Stimulated activated CD4-positive, alpha-beta T cell treated with anti-CD3 and anti-CD28 coated beads, Interleukin-4, amount 100 ng/mL, for 1 hour (primary cell): Measurements from ENCODE around the gene CCL4L2.
"Not testable (repeated sequence)": the region's sequence is repeated elsewhere in the genome, so short reads cannot be mapped to it uniquely, and the experiment has no call there.

Experiments
- DNase-seq: peaks from one replicate; pipeline ENCODE4 v3.0.0-alpha.2; 2020

The CCL4L2 gene

GRCh38 chr17:36210439-36211211, at the start of gene CCL4L2:
Gene CCL4L2 (plus strand): TSS chr17:36211063.
- DNase-seq = not testable (repeated sequence)

- not testable (repeated sequence) for DNase-seq
These were observed 42.0 kb upstream of the CCL4L2 start for GRCh38 chr17:36168836-36169235.

- DNase-seq = not testable (repeated sequence)
These were observed 34.3 kb upstream of the CCL4L2 start, which contains the start of gene TBC1D3B for GRCh38 chr17:36176536-36176935. Gene TBC1D3B (minus strand): TSS chr17:36176636. CDS start chr17:36175050, 1,586 bp downstream.

GRCh38 chr17:36181446-36182175, 29.3 kb upstream of the CCL4L2 start:
- not testable (repeated sequence) for DNase-seq

GRCh38 chr17:36182176-36183000, 28.5 kb upstream of the CCL4L2 start:
- no peak for DNase-seq

- no peak for DNase-seq
These were observed 27.6 kb upstream of the CCL4L2 start for GRCh38 chr17:36183001-36183971.

- no peak for DNase-seq
These were observed 26.7 kb upstream of the CCL4L2 start for GRCh38 chr17:36184023-36184765.

GRCh38 chr17:36185416-36185815, 25.4 kb upstream of the CCL4L2 start:
- DNase-seq = no peak

GRCh38 chr17:36186810-36187763, 23.8 kb upstream of the CCL4L2 start:
- not testable (repeated sequence) for DNase-seq

- not testable (repeated sequence) for DNase-seq
These were observed 22.8 kb upstream of the CCL4L2 start for GRCh38 chr17:36187943-36188665.

GRCh38 chr17:36188891-36189306, 22.0 kb upstream of the CCL4L2 start:
- no peak for DNase-seq

GRCh38 chr17:36189993-36190392, 20.9 kb upstream of the CCL4L2 start:
- DNase-seq = not testable (repeated sequence)

- DNase-seq = not testable (repeated sequence)
These were observed 20.1 kb upstream of the CCL4L2 start for GRCh38 chr17:36190549-36191330.

GRCh38 chr17:36193216-36193775, 17.6 kb upstream of the CCL4L2 start:
- DNase-seq = no peak

GRCh38 chr17:36194147-36194831, 16.6 kb upstream of the CCL4L2 start:
- not testable (repeated sequence) for DNase-seq

- not testable (repeated sequence) for DNase-seq
These were observed 15.9 kb upstream of the CCL4L2 start for GRCh38 chr17:36194832-36195433.
